A549 treated with AZD2906 at 1 μM for 4 hours (cell line): Measurements from ENCODE around the gene R3HDM4. TPM values are rescaled to one million over a fixed set of nuclear protein-coding genes. Genes with fewer than 3 reads are reported as not detected.

Experiments used
- total RNA-seq: library from RNA; stranded (reverse); fragments of 200-300 nt; extraction: Qiagen RNA extraction; gene quantifications from 5 replicates; pipeline ENCODE4 v1.2.3, GENCODE V29; 2022

Gene R3HDM4
- total RNA-seq, result 28.8 to 39.9 TPM (median 38.1 TPM) in 5 replicates

DNA sequence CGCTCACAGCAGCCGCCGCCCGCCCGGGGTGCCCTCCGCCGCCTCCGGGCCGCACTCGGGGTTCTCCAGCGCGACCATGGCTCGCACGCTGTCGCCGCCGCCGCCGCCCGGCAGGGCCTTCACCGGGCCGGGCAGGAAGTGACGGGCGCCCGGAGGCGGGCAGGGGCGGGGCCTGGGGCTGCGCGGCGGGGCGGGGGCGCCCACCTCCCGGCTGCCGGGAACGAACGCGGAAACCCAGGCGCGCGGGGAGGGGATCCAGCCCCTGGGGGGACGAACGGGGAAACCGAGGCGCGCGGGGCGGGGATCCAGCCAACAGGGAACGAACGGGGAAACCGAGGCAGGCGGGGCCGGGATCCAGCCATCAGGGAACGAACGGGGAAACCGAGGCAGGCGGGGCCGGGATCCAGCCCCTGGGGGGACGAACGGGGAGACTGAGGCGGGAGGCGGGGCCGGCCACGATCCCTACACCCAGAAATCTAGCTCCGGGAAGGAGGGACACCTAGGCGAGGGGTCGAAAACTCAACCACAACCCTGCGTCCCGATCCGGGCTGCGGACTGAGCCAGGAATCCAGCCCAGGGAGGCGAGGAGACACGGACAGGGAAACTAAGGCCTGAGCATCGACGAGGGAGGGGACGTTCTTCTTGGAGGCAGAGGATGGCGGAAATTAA, at the start of gene R3HDM4:
TSS of gene R3HDM4 (minus strand) at position 140 of the 669 bp plus-strand sequence. CDS start at position 78, 62 bp downstream.

DNA sequence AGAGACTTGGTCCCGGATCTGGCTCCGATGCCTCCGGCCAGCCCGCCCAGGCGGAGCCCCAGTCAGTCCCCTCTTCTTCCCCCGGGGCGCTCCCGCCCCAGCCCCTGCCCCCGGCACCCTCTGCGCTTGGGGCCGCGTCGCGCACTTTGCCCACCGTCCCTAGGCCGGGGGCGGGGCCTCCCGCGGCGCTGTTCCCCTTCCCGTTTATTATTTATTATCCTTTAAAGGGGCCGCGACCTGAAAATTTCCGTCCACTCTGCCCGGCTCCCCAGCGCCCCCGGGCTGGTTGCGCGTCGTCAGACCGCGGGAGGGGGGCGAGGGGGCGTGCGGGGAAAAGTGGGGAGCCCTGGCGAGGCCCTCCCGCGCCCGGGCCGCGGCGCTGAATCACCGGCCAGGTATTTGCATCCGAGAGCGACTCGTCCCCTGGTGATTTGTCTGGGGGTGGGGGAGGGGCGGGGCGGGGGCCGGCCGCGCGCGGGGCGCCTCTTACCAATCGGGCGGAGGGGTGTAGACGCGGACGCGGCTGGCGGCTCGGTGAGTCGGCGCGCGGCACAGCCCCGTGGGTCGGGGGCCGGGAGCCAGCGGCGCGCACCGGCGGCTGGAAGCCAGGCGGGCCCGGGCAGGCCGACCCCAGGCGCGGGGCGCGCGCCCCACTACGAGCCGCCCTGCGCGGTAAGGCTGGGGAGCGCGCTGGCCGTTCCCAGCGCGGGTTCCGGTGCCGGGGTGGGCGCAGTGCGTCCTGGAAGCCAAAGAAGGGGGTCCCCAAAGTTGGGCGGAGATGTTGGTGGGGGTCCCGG, 12.7 kb upstream of the R3HDM4 start, which contains the start of gene ARID3A:
TSS of gene ARID3A (plus strand) at position 510 of the 797 bp plus-strand sequence. CDS start 3,494 bp downstream, outside the sequence.

DNA sequence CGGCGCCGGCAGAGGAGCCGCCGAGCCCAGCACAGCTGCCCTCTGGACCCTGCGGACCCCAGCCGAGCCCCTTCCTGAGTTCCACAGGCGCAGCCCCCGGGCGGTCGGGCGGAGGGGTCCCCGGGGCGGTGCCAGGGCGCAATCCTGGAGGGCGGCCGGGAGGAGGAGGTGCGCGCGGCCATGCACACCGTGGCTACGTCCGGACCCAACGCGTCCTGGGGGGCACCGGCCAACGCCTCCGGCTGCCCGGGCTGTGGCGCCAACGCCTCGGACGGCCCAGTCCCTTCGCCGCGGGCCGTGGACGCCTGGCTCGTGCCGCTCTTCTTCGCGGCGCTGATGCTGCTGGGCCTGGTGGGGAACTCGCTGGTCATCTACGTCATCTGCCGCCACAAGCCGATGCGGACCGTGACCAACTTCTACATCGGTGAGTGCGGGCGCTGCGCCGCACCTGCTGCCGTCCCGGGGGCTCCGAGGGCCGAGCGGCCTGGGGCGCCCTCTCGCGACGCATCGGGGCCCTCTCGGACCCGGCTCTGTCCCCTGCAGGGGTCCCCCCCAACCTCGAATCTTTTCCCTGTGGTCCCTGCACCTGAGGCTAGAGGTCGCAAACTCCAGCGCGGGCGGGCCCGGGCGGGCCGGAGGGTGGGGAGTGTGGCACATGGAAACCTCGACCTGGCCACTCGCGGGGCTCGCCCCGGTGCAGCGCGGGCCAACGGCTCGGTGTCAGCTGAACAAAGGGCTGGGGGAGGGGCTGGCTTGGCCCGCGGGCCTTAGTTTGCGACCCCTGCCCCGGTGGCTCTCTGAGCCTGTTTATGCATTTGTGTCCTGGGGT, 4.5 kb upstream of the R3HDM4 start, which contains the start of gene KISS1R:
TSS of gene KISS1R (plus strand) at position 11 of the 829 bp plus-strand sequence. CDS start at position 181, 170 bp downstream.

DNA sequence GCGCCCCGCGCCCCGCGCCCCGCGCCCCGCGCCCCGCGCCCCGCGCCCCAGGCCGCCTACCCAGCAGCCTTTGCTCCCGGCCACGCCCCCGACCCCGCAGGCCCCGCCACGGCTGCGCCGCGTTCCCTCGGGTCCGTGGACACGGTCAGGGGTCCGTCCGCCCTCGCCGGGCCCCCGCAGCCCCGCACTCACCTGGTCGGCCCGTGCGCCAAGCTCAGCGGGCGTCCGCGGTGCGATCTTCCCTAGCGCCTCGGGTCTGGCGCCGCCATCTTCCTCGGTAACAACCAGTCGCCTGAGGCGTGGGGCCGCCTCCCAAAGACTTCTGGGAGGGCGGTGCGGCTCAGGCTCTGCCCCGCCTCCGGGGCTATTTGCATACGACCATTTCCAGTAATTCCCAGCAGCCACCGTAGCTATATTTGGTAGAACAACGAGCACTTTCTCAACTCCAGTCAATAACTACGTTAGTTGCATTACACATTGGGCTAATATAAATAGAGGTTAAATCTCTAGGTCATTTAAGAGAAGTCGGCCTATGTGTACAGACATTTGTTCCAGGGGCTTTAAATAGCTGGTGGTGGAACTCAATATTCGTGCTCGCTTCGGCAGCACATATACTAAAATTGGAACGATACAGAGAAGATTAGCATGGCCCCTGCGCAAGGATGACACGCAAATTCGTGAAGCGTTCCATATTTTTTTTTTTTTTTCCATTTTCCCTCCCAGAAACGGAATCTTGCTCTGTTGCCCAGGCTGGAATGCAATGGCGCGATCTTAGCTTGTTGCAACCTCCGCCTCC, 19.9 kb downstream of the R3HDM4 start, which contains the start of the genes MED16 and RNU6-9:
TSS of gene MED16 (minus strand) at position 294 of the 796 bp plus-strand sequence. CDS start 2,056 bp downstream, outside the sequence.
TSS of gene RNU6-9 (plus strand) at position 591 of the 796 bp plus-strand sequence.

DNA sequence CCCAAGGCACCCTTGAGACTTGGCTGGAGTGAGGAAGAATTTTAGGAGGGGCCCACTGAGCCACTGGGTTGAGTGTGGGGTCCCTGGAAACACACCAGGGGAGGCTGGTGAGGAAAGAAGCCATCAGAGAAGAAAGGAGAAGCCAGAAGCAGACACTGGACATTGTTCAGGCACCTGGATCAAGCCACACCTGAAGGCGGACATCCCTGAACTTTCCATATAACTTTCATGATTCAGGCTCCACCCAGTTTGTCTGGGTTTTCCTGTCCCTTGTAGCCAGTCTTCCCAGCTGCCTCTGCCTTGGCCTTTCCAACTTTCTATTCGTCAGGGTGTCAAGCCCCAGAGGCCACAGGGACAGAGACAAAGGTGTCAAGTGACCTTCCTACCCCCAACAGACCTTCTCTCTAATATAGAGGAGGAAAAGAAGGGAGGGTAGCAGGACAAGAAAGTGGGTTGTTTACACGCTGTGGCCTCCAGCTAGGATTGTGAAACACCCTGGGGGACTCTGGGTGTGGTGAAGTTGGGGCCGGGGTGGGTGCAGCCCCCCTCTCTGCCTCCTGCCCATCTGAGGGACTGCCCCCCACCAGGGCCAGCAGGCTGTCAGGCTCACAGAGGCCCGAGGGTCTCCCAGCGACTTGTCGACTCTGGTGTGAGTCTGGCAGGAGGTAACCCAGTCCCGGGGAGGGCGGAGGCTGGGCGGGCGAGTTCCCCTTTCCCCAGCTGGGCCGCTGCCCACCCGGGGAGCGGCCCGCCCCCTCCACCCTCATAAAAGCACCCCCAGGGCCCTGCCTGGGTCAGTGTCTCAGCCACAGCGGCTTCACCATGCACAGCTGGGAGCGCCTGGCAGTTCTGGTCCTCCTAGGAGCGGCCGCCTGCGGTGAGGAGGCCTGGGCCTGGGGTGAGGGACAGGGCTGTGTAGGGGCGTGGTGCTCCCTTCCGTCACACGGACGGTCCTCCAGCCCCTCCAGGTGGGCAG, 53.9 kb downstream of the R3HDM4 start, which contains the start of gene CFD:
TSS of gene CFD (plus strand) at position 797 of the 976 bp plus-strand sequence. CDS start at position 823, 26 bp downstream.

DNA sequence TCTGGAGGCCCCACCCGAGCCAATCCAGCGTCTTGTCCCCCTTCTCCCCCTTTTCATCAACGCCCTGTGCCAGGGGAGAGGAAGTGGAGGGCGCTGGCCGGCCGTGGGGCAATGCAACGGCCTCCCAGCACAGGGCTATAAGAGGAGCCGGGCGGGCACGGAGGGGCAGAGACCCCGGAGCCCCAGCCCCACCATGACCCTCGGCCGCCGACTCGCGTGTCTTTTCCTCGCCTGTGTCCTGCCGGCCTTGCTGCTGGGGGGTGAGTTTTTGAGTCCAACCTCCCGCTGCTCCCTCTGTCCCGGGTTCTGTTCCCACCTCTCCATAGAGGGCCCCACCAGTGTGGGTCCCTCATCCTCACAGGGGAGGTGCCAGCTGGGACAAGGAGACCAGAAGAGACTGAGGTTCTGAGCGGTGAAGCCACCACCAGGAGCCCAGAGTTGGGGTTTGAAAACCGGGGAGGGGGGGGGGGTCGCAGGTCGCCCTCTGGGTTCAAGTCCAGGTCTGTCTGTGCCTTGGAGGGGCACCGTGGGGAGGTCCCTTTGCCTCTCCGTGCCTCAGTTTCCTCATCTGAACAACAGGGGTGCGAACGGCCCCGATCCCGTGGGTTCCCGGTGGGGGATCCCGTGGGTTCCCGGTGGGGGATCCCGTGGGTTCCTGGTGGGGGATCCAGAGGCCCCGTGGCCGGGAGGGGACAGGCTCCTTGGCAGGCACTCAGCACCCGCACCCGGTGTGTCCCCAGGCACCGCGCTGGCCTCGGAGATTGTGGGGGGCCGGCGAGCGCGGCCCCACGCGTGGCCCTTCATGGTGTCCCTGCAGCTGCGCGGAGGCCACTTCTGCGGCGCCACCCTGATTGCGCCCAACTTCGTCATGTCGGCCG, 60.6 kb downstream of the R3HDM4 start, which contains the start of gene ELANE:
TSS of gene ELANE (plus strand) at position 168 of the 878 bp plus-strand sequence. CDS start at position 194, 26 bp downstream.

Other genes starting within 250 kb of the R3HDM4 start
- 217 to 278 TPM (median 258 TPM) in 5 replicates for gene FSTL3, start 236.8 kb downstream of the R3HDM4 start, total RNA-seq
- 0.17 to 0.18 TPM in 2 of 5 replicates, not detected in the others for gene PRSS57, start 217.8 kb downstream of the R3HDM4 start, total RNA-seq
- gene PALM, start 204.3 kb downstream of the R3HDM4 start, total RNA-seq, result 11.4 to 15.5 TPM (median 14.4 TPM) in 5 replicates
- 67.9 to 84.4 TPM (median 83.1 TPM) in 5 replicates for gene MISP, start 162.1 kb downstream of the R3HDM4 start, total RNA-seq
- gene PTBP1, start 115.8 kb downstream of the R3HDM4 start, total RNA-seq, result 194 to 234 TPM (median 198 TPM) in 5 replicates
- gene PLPPR3, start 91.3 kb downstream of the R3HDM4 start, total RNA-seq, result 3.1 to 5.0 TPM (median 4.7 TPM) in 5 replicates
- 0.11 to 0.24 TPM (median 0.20 TPM) in 5 replicates for gene AZU1, start 85.4 kb downstream of the R3HDM4 start, total RNA-seq
- 0.15 to 0.60 TPM (median 0.43 TPM) in 5 replicates for gene PRTN3, start 72.2 kb downstream of the R3HDM4 start, total RNA-seq
- gene ELANE, start 60.9 kb downstream of the R3HDM4 start, total RNA-seq, result 0.14 to 0.23 TPM (median 0.16 TPM) in 5 replicates
- 10.6 to 25.0 TPM (median 22.7 TPM) in 5 replicates for gene CFD, start 53.6 kb downstream of the R3HDM4 start, total RNA-seq
- gene MED16, start 20.0 kb downstream of the R3HDM4 start, total RNA-seq, result 14.3 to 26.1 TPM (median 24.5 TPM) in 5 replicates
- gene RNU6-9, start 19.7 kb downstream of the R3HDM4 start, total RNA-seq, result not detected in 5 replicates
- 0.25 to 0.48 TPM (median 0.41 TPM) in 5 replicates for gene KISS1R, start 4.1 kb upstream of the R3HDM4 start, total RNA-seq
- 3.8 to 6.8 TPM (median 5.1 TPM) in 5 replicates for gene ARID3A, start 12.8 kb upstream of the R3HDM4 start, total RNA-seq
- gene WDR18, start 71.1 kb upstream of the R3HDM4 start, total RNA-seq, result 48.2 to 72.0 TPM (median 68.3 TPM) in 5 replicates
- gene GRIN3B, start 87.2 kb upstream of the R3HDM4 start, total RNA-seq, result 2.5 to 3.5 TPM (median 3.2 TPM) in 5 replicates
- gene TMEM259, start 107.9 kb upstream of the R3HDM4 start, total RNA-seq, result 80.7 to 142 TPM (median 126 TPM) in 5 replicates
- gene RNU6-2, start 108.3 kb upstream of the R3HDM4 start, total RNA-seq, result not detected in 5 replicates
- 77.2 to 98.9 TPM (median 91.0 TPM) in 5 replicates for gene CNN2, start 113.4 kb upstream of the R3HDM4 start, total RNA-seq
- gene ABCA7, start 126.9 kb upstream of the R3HDM4 start, total RNA-seq, result 13.3 to 21.7 TPM (median 16.4 TPM) in 5 replicates
- 2.8 to 5.5 TPM (median 5.4 TPM) in 5 replicates for gene ARHGAP45, start 153.9 kb upstream of the R3HDM4 start, total RNA-seq
- 193 to 258 TPM (median 237 TPM) in 5 replicates for gene POLR2E, start 182.2 kb upstream of the R3HDM4 start, total RNA-seq
- 415 to 542 TPM (median 517 TPM) in 5 replicates for gene GPX4, start 190.8 kb upstream of the R3HDM4 start, total RNA-seq